Endodermal cell (in vitro differentiated cells): Measurements from ENCODE around the gene PDZRN4. TPM values are rescaled to one million over a fixed set of nuclear protein-coding genes. Genes with fewer than 3 reads are reported as not detected.

Experiments used
- DNase-seq: peaks from one replicate; pipeline ENCODE4 v3.0.0-alpha.2; 2017
- H3K27ac ChIP-seq: 2 replicates; pipeline ENCODE4 v1.5.1; 2013; ENCODE audit warnings: mild to moderate bottlenecking, low read depth, low read length, moderate library complexity
- H3K27me3 ChIP-seq: 2 replicates; pipeline ENCODE4 v1.6.1; 2013; ENCODE audit warnings: mild to moderate bottlenecking, low read length, moderate library complexity; ENCODE audit not compliant: insufficient read depth, control insufficient read depth, poor library complexity, severe bottlenecking
- H3K36me3 ChIP-seq: 2 replicates; pipeline ENCODE4 v1.7.0; 2013; ENCODE audit warnings: mild to moderate bottlenecking, low read length, moderate library complexity; ENCODE audit not compliant: control insufficient read depth, insufficient read depth
- H3K4me1 ChIP-seq: one replicate; pipeline ENCODE4 v1.7.0; 2013; ENCODE audit warnings: low read length; ENCODE audit not compliant: control insufficient read depth, insufficient read depth
- H3K4me3 ChIP-seq: 2 replicates; pipeline ENCODE4 v1.5.1; 2013; ENCODE audit warnings: mild to moderate bottlenecking, low read length, moderate library complexity
- H3K9ac ChIP-seq: 2 replicates; pipeline ENCODE4 v1.6.1; 2013; ENCODE audit warnings: mild to moderate bottlenecking, low read length, moderate library complexity; ENCODE audit not compliant: poor library complexity, severe bottlenecking; ENCODE audit errors: extremely low read depth
- H3K9me3 ChIP-seq: 2 replicates; pipeline ENCODE4 v1.6.1; 2013; ENCODE audit warnings: mild to moderate bottlenecking, low read length, moderate library complexity; ENCODE audit not compliant: control insufficient read depth
- H3K27ac Mint-ChIP-seq: 2 replicates; pipeline ENCODE4 v1.8.0; 2020; ENCODE audit warnings: mixed read lengths
- H3K27me3 Mint-ChIP-seq: 2 replicates; pipeline ENCODE4 v1.8.0; 2021; ENCODE audit warnings: mild to moderate bottlenecking, mixed read lengths; ENCODE audit not compliant: insufficient read depth
- H3K36me3 Mint-ChIP-seq: 2 replicates; pipeline ENCODE4 v1.8.0; 2020; ENCODE audit warnings: low read depth, mixed read lengths
- H3K4me1 Mint-ChIP-seq: 2 replicates; pipeline ENCODE4 v1.8.0; 2020; ENCODE audit warnings: mixed read lengths
- H3K4me3 Mint-ChIP-seq: 2 replicates; pipeline ENCODE4 v1.8.0; 2020; ENCODE audit warnings: mild to moderate bottlenecking, moderate library complexity, mixed read lengths
- H3K9me3 Mint-ChIP-seq: 2 replicates; pipeline ENCODE4 v1.8.0; 2020; ENCODE audit warnings: mild to moderate bottlenecking, mixed read lengths
- WGBS, 2 experiments: methylation state at CpG; one replicate each; pipeline versions ENCODE4 v1.1.5 to v1.1.7; 2013; ENCODE audit warnings: missing lambda C conversion rate in 2 of 2, mixed read lengths in 1 of 2; ENCODE audit not compliant: insufficient coverage in 1 of 2, insufficient read length in 1 of 2; 5-methylcytosine and 5-hydroxymethylcytosine counted together
- total RNA-seq, 2 donors: library from RNA; stranded (reverse); fragmentation: NEBNext Ultra II Directional in 1 of 2; extraction: Animal tissue kit (Norgen Biotek cat#: 25700) in 1 of 2; gene quantifications; 2 replicates in 1 of 2; 3 replicates in 1 of 2; pipeline ENCODE4 v1.2.1, GENCODE V29; 2021
- TF ChIP-seq, protein P1 (sequence below): fragments of 200-600 bp; sonication (generic); conservative IDR thresholded peaks from 2 replicates; pipeline ENCODE4 v1.5.0; 2021; ENCODE audit warnings: antibody characterized with exemption, mild to moderate bottlenecking

Gene PDZRN4
- total RNA-seq, 2 donors from 2014 or later = 1.6 to 1.9 TPM

DNA sequence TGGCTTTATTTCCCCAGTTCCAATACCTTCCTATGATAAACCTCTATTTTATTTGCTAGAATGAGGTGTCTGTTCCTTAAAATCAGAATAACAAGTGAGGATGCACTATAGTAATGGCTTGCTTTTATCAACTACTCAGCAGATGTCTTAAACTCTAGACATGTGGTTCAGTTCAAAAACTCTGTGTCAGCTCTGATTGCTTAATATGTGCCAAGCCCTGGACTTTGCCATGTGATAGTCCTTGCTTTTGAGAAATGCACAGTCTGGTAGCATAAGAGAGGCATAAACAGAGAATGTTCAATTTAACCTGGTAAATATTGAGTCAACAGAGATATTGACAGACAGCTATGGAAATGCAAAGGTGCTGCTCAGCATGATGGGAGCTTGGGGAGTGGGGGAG, 254.8 kb downstream of the PDZRN4 start:
- Histone ChIP-seq H3K4me1 (peaks cover 7% of the 10 kb centered on the region), H3K36me3 (no peaks in the 10 kb centered on the region), H3K9me3 (no peaks in the 10 kb centered on the region), H3K27me3 (no peaks in the 10 kb centered on the region), H3K27ac (no peak overlapping the region), H3K4me3 (no peak overlapping the region), H3K9ac (no peak overlapping the region)
- H3K4me3 Mint-ChIP-seq = no peak overlapping the region
- H3K4me1 Mint-ChIP-seq = peaks cover 19% of the 10 kb centered on the region
- no peak overlapping the region for H3K27ac Mint-ChIP-seq
- H3K27me3 Mint-ChIP-seq = no peaks in the 10 kb centered on the region
- H3K9me3 Mint-ChIP-seq = no peaks in the 10 kb centered on the region
- TF ChIP-seq, protein P1, sequence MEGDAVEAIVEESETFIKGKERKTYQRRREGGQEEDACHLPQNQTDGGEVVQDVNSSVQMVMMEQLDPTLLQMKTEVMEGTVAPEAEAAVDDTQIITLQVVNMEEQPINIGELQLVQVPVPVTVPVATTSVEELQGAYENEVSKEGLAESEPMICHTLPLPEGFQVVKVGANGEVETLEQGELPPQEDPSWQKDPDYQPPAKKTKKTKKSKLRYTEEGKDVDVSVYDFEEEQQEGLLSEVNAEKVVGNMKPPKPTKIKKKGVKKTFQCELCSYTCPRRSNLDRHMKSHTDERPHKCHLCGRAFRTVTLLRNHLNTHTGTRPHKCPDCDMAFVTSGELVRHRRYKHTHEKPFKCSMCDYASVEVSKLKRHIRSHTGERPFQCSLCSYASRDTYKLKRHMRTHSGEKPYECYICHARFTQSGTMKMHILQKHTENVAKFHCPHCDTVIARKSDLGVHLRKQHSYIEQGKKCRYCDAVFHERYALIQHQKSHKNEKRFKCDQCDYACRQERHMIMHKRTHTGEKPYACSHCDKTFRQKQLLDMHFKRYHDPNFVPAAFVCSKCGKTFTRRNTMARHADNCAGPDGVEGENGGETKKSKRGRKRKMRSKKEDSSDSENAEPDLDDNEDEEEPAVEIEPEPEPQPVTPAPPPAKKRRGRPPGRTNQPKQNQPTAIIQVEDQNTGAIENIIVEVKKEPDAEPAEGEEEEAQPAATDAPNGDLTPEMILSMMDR = no peak
- H3K36me3 Mint-ChIP-seq = no peaks in the 10 kb centered on the region
- DNase-seq = no peak

DNA sequence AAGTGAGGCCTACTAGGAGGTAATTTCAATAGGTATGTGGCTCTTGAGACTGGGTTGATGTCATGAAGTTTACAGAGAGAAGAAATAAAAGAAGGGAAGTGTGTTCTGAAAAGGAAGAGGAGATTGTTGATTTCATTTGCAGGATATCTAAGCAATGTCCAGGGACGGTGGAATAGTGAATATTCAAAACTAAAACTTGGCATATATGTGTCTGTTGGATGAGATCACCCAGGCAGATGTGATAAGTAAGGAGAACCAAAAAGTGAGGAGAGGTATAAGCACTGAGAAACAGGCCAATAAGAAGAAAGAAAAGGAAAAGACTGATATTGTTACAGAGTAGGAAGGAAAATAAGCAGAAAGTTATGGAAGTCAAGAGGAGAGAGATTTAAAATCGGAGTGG, 255.6 kb downstream of the PDZRN4 start:
- WGBS, 2 experiments = 62 to 69% methylated on average over 2 of the region's 2 CpGs
- H3K4me1 Mint-ChIP-seq = peaks cover 11% of the 10 kb centered on the region
- H3K4me3 ChIP-seq = no peak overlapping the region
- H3K36me3 Mint-ChIP-seq = no peaks in the 10 kb centered on the region
- H3K27ac ChIP-seq = no peak overlapping the region
- no peak for DNase-seq
- no peak overlapping the region for H3K4me3 Mint-ChIP-seq
- no peaks in the 10 kb centered on the region for H3K9me3 ChIP-seq
- no peaks in the 10 kb centered on the region for H3K27me3 ChIP-seq
- H3K27me3 Mint-ChIP-seq = no peaks in the 10 kb centered on the region
- no peak overlapping the region for H3K27ac Mint-ChIP-seq
- H3K9ac ChIP-seq = no peak overlapping the region
- H3K9me3 Mint-ChIP-seq = no peaks in the 10 kb centered on the region
- peaks cover 7% of the 10 kb centered on the region for H3K4me1 ChIP-seq
- no peaks in the 10 kb centered on the region for H3K36me3 ChIP-seq
- TF ChIP-seq, protein P1 = no peak

DNA sequence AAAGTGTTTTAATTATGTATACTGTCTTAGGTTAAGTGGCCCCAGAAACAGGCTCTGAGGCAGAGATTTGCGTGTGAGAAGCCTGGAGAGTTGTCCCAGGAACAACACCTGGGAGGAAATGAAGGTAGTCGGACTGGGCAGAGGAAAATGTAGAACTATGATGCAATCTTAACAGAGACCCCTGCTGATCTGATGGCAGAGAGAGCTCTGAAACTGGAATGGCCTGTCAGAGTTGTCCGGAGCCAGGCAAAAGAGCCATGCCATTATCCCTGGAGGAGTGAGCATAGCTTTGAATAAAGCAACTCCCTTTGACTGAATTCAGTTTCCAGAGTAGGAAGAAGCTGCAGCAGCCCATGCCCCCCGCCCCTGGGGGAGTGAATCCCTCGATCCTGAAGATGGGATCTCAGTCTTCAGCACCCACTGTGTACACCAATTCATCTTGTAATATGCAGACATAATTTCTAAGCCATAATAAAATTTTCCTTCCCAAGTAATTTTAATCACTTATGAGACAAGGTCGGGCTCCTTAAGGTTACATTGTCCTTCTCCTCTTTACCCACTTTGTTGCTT, 264.8 kb downstream of the PDZRN4 start:
- Mint-ChIP-seq H3K9me3 (no peaks in the 10 kb centered on the region), H3K36me3 (no peaks in the 10 kb centered on the region), H3K27ac (no peak overlapping the region), H3K27me3 (no peaks in the 10 kb centered on the region), H3K4me1 (peaks cover 18% of the 10 kb centered on the region), H3K4me3 (no peak overlapping the region)
- TF ChIP-seq, protein P1 = no peak
- no peaks in the 10 kb centered on the region for H3K9me3 ChIP-seq
- no peak overlapping the region for H3K27ac ChIP-seq
- no peaks in the 10 kb centered on the region for H3K4me1 ChIP-seq
- H3K9ac ChIP-seq = no peak overlapping the region
- H3K27me3 ChIP-seq = no peaks in the 10 kb centered on the region
- no peak overlapping the region for H3K4me3 ChIP-seq
- no peak for DNase-seq
- WGBS, 2 experiments = 50 to 83% methylated on average over 2 to 5 of the region's 6 CpGs
- no peaks in the 10 kb centered on the region for H3K36me3 ChIP-seq
